ENCODE measurements around the gene SLC17A6.

SLC17A6 gene

DNA sequence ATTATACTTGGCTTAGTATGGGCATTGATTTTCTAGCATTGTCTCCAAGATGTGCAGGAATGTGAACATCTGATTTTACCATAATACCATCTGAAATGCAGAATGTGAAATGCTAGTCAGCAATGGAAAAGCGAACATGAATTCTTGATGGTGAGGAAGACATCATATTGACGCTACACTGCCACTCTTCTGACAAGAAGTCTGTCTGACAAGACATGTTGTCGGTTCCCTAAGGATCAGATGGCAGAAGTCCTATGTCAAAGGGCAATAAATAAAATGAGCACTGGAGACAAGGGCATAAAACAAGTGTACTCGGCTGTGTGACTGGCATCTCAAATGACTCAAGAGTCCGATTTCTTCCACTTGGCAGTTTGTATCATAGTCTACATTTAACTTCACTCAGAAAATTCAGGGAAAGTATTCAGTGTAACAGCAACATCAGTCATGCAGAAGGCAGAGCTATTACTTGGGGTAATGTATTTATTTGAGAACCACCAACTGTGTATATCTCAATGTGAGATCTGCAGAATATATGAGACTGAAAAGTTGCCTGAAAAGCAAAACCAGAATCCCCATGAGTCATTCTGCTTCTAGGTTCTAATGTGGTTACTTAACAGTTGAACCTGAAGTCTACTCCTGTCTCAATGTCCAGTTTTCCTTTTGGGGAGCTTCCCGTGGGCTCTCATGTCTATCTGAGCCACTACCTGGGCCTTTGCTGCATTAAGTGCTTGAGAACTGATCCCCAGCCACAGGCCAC lies 51.5 kb downstream of the SLC17A6 start:
- DNase-seq (ENCODE audit: low spot score), result no peak

GRCh38 chr11:22390283-22390655 lies 52.1 kb downstream of the SLC17A6 start:
- no peak for DNase-seq (ENCODE audit: low spot score)

GRCh38 chr11:22392561-22392960 lies 54.4 kb downstream of the SLC17A6 start:
- DNase-seq (ENCODE audit: low spot score), result no peak

- DNase-seq (ENCODE audit: low spot score), result no peak
Observed at GRCh38 chr11:22405377-22405776, 67.2 kb downstream of the SLC17A6 start.

DNA sequence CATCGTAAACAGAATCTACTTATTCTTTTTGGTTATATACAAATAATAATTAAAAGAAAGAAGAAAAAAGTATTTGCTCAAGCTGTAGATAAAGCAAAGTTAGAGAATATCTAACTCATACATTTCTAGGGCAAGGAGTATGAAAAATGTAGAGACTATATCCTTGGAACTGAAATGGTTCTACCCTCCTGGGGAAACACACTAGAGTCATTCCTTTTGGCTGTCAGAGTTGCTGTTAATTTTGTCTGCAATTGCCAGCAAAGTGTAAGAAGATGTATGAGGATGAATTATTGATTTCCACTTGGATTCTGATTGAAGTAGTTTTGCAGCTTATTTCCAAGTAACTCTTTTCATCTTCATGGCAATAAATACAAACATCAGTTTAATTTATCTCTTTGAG lies 69.1 kb downstream of the SLC17A6 start:
- no peak for DNase-seq (ENCODE audit: low spot score)

DNA sequence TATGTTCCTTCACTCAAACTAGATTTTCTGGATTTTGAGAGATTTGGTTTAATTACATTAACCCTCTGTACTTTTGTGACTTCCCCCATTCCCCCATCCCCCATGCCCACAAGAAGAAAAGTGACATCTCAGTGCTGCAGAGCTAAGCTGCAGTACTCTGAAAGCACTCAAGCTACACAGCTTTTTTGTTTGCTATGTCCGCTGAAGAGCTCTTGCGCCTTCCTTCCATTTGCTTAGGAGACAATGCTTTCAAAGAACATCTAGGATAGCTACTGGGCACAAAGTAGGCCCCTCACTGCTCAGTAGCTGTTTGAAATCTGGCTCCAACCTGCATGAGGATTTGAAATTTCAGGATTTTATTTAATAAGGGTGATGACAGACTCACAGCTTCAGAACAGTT lies 69.7 kb downstream of the SLC17A6 start:
- no peak for DNase-seq (ENCODE audit: low spot score)

DNA sequence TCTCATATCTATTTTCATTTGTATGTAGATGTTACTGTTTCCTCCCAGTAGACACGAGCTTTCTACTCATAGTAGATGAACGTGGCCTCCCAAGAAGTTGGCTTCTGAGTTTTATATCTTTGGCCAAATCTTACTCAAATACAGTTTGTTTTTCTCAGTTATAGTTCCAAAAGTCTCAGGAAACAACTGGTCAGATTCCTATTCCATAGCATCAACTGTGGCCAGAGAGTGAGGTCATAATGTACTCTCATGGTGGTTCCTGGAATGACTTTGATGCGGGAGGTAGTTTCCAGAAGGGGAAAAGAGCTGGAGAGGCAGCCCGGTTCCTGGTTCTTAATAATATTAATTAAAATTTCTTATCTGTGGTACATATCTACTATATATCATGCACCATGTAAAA lies 77.3 kb downstream of the SLC17A6 start:
- no peak for DNase-seq (ENCODE audit: low spot score)

- no peak for DNase-seq (ENCODE audit: low spot score)
Observed at GRCh38 chr11:22416462-22416861, 78.3 kb downstream of the SLC17A6 start.

- DNase-seq (ENCODE audit: low spot score), result peak; percentile 9
Observed at GRCh38 chr11:22426915-22427314, 88.7 kb downstream of the SLC17A6 start.
